HepG2 (cell line): Measurements from ENCODE around the gene SORL1-AS1.

Source experiments
- ATAC-seq: fragments of 200-7000 bp; cut with Tn5 transposase; 3 replicates; pipeline ENCODE4 v1.9.1; 2020; ENCODE audit warnings: mild to moderate bottlenecking, moderate library complexity
- BruUV-seq: library from RNA; stranded (reverse); fragments of 400-500 nt; replicated peaks from 2 replicates; lab custom pipeline; 2021; lab: Mats Ljungman, UMichigan
- CTCF ChIA-PET: fragments of 300-600 bp; formaldehyde crosslinking; extraction: SDS; loops from one replicate; lab custom pipeline; 2021; ENCODE audit warnings: low total read pairs, inconsistent platforms, low intra/inter-chr PET ratio; lab: Yijun Ruan, JAX
- POLR2A ChIA-PET: fragments of 350-600 bp; sonication (Branson Sonifier 250); formaldehyde crosslinking; loops from one replicate; lab custom pipeline; 2020; ENCODE audit warnings: antibody characterized with exemption, inconsistent platforms; lab: Yijun Ruan, JAX
- DNase-seq: peaks from one replicate; pipeline ENCODE4 v3.0.0-alpha.2; 2015; ENCODE audit warnings: low spot score
- FAIRE-seq: peaks from 3 replicates; lab custom pipeline; 2011; peaks lifted over from hg19 to GRCh38; lab: Jason Lieb, UNC
- H2AFZ ChIP-seq: one replicate; pipeline ENCODE4 v1.6.1; 2011; ENCODE audit warnings: low read length, inconsistent platforms
- H3K27ac ChIP-seq: fragments of 300-600 bp; 3 replicates; pipeline ENCODE4 v1.8.0; 2011; ENCODE audit warnings: mixed run types, mild to moderate bottlenecking, mixed read lengths, low read length, inconsistent platforms; ENCODE audit not compliant: insufficient read depth; ENCODE audit errors: extremely low read length
- H3K27me3 ChIP-seq, 2 experiments: fragments of 200-600 bp in 1 of 2; 2 replicates in 1 of 2; 3 replicates in 1 of 2; pipeline versions ENCODE4 v1.6.0 to v1.8.0; 2011; ENCODE audit warnings: low read length in 2 of 2, mild to moderate bottlenecking in 2 of 2, moderate library complexity in 2 of 2, inconsistent platforms in 1 of 2; ENCODE audit not compliant: insufficient read depth in 2 of 2, control insufficient read depth in 1 of 2
- H3K36me3 ChIP-seq, 2 experiments: fragments of 200-600 bp in 1 of 2; replicated peaks in 1 of 2; 2 replicates in 1 of 2; 3 replicates in 1 of 2; pipeline versions ENCODE4 v1.5.1 to v1.8.0; 2011; ENCODE audit warnings: low read length in 2 of 2, inconsistent platforms in 1 of 2; ENCODE audit not compliant: insufficient read depth in 2 of 2, control insufficient read depth in 1 of 2
- H3K4me1 ChIP-seq: 2 replicates; pipeline ENCODE4 v1.5.1; 2012; ENCODE audit warnings: low read length, inconsistent platforms; ENCODE audit not compliant: insufficient read depth
- H3K4me2 ChIP-seq: 2 replicates; pipeline ENCODE4 v1.6.0; 2011; ENCODE audit warnings: low read depth, low read length, inconsistent platforms
- H3K4me3 ChIP-seq, 3 experiments: fragments of 200-600 bp in 1 of 3; sonication (generic), shearing (Covaris generic) in 1 of 3; replicated peaks in 1 of 3; 2 replicates each; pipeline ENCODE4 v1.5.1; 2011 to 2016; ENCODE audit warnings: low read length in 3 of 3, inconsistent platforms in 2 of 3, low read depth in 2 of 3, mild to moderate bottlenecking in 2 of 3, control low read depth in 1 of 3, mixed read lengths in 1 of 3; ENCODE audit not compliant: insufficient read depth in 1 of 3
- H3K79me2 ChIP-seq: one replicate; pipeline ENCODE4 v1.6.1; 2011; ENCODE audit warnings: low read length, inconsistent platforms; ENCODE audit not compliant: insufficient read depth
- H3K9ac ChIP-seq: 2 replicates; pipeline ENCODE4 v1.6.0; 2011; ENCODE audit warnings: mild to moderate bottlenecking, low read depth, low read length, inconsistent platforms; ENCODE audit not compliant: insufficient read depth
- H3K9me3 ChIP-seq: 2 replicates; pipeline ENCODE4 v1.5.1; 2012; ENCODE audit warnings: mild to moderate bottlenecking, low read length
- H4K20me1 ChIP-seq: 2 replicates; pipeline ENCODE4 v1.6.0; 2011; ENCODE audit warnings: inconsistent platforms, mild to moderate bottlenecking, low read length, moderate library complexity; ENCODE audit not compliant: insufficient read depth
- ARID4A ChIP-seq: sonication (generic); formaldehyde crosslinking; IDR thresholded peaks from 2 replicates; pipeline ENCODE4 v1.5.0; 2020; ENCODE audit warnings: mild to moderate bottlenecking, missing genetic modification reagents, borderline replicate concordance
- FOXM1 ChIP-seq: sonication (generic); formaldehyde crosslinking; IDR thresholded peaks from 2 replicates; pipeline ENCODE4 v1.5.0; 2020; ENCODE audit warnings: missing genetic modification reagents
- NONO ChIP-seq, 2 experiments: fragments of 450-650 bp in 1 of 2; sonication (generic) in 1 of 2; formaldehyde crosslinking in 1 of 2; IDR thresholded peaks in 1 of 2; conservative IDR thresholded peaks in 1 of 2; 2 replicates each; pipeline versions ENCODE4 v1.6.1 to v1.8.0; 2017 to 2022; ENCODE audit warnings: mild to moderate bottlenecking in 1 of 2, missing genetic modification reagents in 1 of 2, moderate library complexity in 1 of 2
- PRMT3 ChIP-seq: sonication (generic); formaldehyde crosslinking; IDR thresholded peaks from 2 replicates; pipeline ENCODE4 v1.8.1; 2022; ENCODE audit warnings: low read depth, mild to moderate bottlenecking, moderate library complexity, missing genetic modification reagents, borderline replicate concordance
- in situ Hi-C: cut with HindIII; loops from 2 replicates; pipeline ENCODE4 v1.10.0; 2017; ENCODE audit warnings: low pct_unique_long_range_greater_than_20kb; ENCODE audit not compliant: extremely low pct_ligation_motif_present
- intact Hi-C: fragments of 100-400 bp; cut with micrococcal nuclease; formaldehyde crosslinking; loops from one replicate; pipeline ENCODE4 v1.10.0; 2022; ENCODE audit not compliant: unreplicated experiment
- TF ChIP-seq, protein P1 (sequence below): sonication (generic); formaldehyde crosslinking; IDR thresholded peaks from 2 replicates; pipeline ENCODE4 v1.4.0; 2020; ENCODE audit warnings: mild to moderate bottlenecking, missing genetic modification reagents
- TF ChIP-seq, protein P2 (sequence below): sonication (generic); formaldehyde crosslinking; IDR thresholded peaks from 2 replicates; pipeline ENCODE4 v1.9.0; 2021; ENCODE audit warnings: missing genetic modification reagents, borderline replicate concordance
- TF ChIP-seq, protein P3 (sequence below): sonication (generic); formaldehyde crosslinking; IDR thresholded peaks from 2 replicates; pipeline ENCODE4 v1.5.0; 2020; ENCODE audit warnings: missing genetic modification reagents

Gene SORL1-AS1

DNA sequence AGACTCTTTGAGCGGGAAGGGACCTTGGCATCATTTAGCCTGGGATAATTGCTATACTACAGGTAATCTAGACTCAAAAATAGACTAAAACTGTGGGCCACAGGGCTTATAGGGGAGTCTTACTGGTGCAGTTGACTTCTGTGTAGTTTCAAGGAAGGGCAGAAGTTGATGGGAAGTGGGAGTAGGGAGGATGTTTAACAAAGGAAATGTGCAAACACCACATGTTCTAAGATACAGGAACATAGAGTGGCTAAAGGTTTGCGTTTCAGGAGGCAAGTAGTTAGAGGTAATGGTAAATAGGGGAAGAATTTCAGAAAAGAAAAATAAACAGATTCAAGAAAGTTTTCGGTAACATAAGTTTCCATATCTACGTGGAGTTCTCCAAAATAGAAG, 15.1 kb downstream of the SORL1-AS1 start (continued):
- TF ChIP-seq, protein P1, sequence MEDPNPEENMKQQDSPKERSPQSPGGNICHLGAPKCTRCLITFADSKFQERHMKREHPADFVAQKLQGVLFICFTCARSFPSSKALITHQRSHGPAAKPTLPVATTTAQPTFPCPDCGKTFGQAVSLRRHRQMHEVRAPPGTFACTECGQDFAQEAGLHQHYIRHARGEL (CRISPR knock-in tag), result no peak
- TF ChIP-seq NONO (IDR thresholded peaks at IDR 0.05), result no peak
- TF ChIP-seq NONO (CRISPR knock-in tag; conservative IDR thresholded peaks at IDR 0.05), result no peak
- TF ChIP-seq, all 625 proteins: peak for 0

DNA sequence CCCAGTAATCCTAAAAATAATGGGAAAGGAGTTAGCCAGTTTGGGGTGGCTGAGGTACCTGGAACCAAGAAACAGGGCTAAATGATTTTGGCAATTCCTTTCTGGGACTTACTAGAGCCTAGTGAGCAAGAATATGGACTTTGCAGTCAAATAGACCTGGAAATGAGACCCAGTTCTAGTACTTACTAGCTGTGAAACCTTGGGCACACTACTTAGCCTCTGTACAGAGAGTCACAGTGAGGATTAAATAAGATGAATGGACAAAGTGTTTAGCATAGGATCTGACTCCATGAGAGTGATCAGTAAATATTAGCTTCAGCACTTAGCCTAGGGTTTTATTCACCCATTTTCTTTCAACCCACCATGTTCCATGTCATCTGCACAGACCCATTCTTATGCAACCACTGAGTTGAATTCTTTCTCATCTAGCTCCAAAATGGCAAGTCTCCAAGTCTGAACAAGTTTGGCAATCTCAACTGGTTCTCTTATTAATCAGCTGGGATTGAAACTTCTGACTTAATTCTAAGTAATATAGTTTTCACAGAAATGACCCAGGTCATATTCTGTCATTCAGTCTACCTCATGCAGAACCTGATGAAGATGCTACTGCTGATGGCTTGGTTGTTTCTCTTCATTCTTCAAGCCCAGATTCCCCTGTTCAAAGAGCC, 15.6 kb downstream of the SORL1-AS1 start:
- in situ Hi-C loops (no loop called here), intact Hi-C loops (no loop called here)
- Histone ChIP-seq H3K36me3 (no peaks in the 10 kb centered on the region), H3K4me3 (no peak overlapping the region), H3K27ac (no peak overlapping the region), H3K27me3 (no peaks in the 10 kb centered on the region; a peak in 1 of 5 replicates)
- CTCF ChIA-PET, result no interaction called here
- TF ChIP-seq, protein P2, sequence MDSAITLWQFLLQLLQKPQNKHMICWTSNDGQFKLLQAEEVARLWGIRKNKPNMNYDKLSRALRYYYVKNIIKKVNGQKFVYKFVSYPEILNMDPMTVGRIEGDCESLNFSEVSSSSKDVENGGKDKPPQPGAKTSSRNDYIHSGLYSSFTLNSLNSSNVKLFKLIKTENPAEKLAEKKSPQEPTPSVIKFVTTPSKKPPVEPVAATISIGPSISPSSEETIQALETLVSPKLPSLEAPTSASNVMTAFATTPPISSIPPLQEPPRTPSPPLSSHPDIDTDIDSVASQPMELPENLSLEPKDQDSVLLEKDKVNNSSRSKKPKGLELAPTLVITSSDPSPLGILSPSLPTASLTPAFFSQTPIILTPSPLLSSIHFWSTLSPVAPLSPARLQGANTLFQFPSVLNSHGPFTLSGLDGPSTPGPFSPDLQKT (CRISPR knock-in tag), result no peak
- TF ChIP-seq, protein P3, sequence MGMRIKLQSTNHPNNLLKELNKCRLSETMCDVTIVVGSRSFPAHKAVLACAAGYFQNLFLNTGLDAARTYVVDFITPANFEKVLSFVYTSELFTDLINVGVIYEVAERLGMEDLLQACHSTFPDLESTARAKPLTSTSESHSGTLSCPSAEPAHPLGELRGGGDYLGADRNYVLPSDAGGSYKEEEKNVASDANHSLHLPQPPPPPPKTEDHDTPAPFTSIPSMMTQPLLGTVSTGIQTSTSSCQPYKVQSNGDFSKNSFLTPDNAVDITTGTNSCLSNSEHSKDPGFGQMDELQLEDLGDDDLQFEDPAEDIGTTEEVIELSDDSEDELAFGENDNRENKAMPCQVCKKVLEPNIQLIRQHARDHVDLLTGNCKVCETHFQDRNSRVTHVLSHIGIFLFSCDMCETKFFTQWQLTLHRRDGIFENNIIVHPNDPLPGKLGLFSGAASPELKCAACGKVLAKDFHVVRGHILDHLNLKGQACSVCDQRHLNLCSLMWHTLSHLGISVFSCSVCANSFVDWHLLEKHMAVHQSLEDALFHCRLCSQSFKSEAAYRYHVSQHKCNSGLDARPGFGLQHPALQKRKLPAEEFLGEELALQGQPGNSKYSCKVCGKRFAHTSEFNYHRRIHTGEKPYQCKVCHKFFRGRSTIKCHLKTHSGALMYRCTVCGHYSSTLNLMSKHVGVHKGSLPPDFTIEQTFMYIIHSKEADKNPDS (CRISPR knock-in tag), result no peak
- TF ChIP-seq ARID4A (CRISPR knock-in tag) (no peak), FOXM1 (no peak), PRMT3 (no peak)
- TF ChIP-seq, all 625 proteins: peak for 0
- Histone ChIP-seq H3K4me1 (no peaks in the 10 kb centered on the region), H3K79me2 (no peaks in the 10 kb centered on the region), H3K4me2 (no peak overlapping the region), H3K9ac (no peak overlapping the region), H4K20me1 (no peaks in the 10 kb centered on the region), H3K9me3 (no peaks in the 10 kb centered on the region), H2AFZ (no peak overlapping the region)
- no TSS peak for BruUV-seq
- DNase-seq (no peak), FAIRE-seq (no peak), ATAC-seq (no peak)
- POLR2A ChIA-PET, result no interaction called here
